Retinal pigment epithelial cell (primary cell): ENCODE measurements around the gene ST6GALNAC6.

Source experiments
- DNase-seq: peaks from one replicate; pipeline ENCODE4 v3.0.0-alpha.2; 2010; ENCODE audit warnings: low read depth
- H3K4me3 ChIP-seq: 2 replicates; pipeline ENCODE4 v1.5.1; 2011; ENCODE audit warnings: mild to moderate bottlenecking, low read length, control low read depth, moderate library complexity
- TF ChIP-seq, protein P1 (sequence below): conservative IDR thresholded peaks from 2 replicates; pipeline ENCODE4 v1.5.1; 2011; ENCODE audit warnings: low read depth, low read length, control low read depth, inconsistent platforms

ST6GALNAC6 gene

GRCh38 chr9:127865645-127866464 lies 33.5 kb downstream of the ST6GALNAC6 start:
- TF ChIP-seq, protein P1, sequence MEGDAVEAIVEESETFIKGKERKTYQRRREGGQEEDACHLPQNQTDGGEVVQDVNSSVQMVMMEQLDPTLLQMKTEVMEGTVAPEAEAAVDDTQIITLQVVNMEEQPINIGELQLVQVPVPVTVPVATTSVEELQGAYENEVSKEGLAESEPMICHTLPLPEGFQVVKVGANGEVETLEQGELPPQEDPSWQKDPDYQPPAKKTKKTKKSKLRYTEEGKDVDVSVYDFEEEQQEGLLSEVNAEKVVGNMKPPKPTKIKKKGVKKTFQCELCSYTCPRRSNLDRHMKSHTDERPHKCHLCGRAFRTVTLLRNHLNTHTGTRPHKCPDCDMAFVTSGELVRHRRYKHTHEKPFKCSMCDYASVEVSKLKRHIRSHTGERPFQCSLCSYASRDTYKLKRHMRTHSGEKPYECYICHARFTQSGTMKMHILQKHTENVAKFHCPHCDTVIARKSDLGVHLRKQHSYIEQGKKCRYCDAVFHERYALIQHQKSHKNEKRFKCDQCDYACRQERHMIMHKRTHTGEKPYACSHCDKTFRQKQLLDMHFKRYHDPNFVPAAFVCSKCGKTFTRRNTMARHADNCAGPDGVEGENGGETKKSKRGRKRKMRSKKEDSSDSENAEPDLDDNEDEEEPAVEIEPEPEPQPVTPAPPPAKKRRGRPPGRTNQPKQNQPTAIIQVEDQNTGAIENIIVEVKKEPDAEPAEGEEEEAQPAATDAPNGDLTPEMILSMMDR = no peak
- DNase-seq = no peak
- no peak overlapping the region for H3K4me3 ChIP-seq

DNA sequence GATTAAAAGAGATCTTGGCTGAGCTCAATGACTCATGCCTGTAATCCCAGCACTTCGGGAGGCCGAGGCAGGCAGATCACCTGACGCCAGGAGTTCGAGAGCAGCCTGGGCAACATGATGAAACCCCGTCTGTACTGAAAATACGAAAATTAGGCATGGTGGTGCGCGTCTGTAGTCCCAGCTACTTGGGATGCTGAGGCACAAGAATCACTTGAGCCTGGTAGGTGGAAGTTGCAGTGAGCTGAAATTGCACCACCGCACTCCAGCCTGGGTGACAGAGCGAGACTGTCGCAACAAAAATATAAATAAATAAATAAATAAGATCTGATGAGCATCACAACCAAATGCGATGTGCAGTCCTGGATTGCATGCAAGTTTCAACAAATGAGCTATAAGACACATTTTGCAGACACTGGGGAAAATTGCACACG lies 36.2 kb downstream of the ST6GALNAC6 start:
- TF ChIP-seq, protein P1 = no peak
- no peak for DNase-seq
- no peak overlapping the region for H3K4me3 ChIP-seq

GRCh38 chr9:127862075-127863011 lies 37.1 kb downstream of the ST6GALNAC6 start:
- H3K4me3 ChIP-seq = no peak overlapping the region
- TF ChIP-seq, protein P1 = no peak
- DNase-seq = no peak

DNA sequence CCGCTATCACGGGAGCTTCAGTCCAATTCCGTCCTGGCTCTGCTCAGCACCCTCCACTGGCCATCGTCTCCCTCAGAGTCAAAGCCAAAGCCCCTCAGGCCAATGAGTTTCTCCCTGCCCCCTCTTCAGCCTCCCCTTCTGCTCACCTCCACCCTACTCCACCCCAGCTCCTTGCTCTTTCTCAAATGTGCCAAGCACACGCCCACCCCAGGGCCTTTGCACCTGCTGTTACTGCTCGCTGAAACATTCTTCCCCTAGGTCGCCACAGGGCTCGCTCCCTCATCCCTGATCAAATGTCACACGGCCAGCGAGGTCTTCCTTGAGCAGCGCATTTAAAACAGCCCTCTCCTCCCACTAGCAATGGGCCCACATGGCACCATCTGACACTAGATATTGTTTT lies 38.6 kb downstream of the ST6GALNAC6 start:
- DNase-seq = no peak
- TF ChIP-seq, protein P1 = no peak
- no peak overlapping the region for H3K4me3 ChIP-seq

GRCh38 chr9:127860260-127860659 lies 39.1 kb downstream of the ST6GALNAC6 start:
- TF ChIP-seq, protein P1 = no peak
- no peak for DNase-seq
- H3K4me3 ChIP-seq = no peak overlapping the region

- no peak overlapping the region for H3K4me3 ChIP-seq
- TF ChIP-seq, protein P1 = no peak
- DNase-seq = no peak
Observed at GRCh38 chr9:127858041-127858512, 41.3 kb downstream of the ST6GALNAC6 start.
